Activated CD4-positive, alpha-beta T cell treated with anti-CD3 and anti-CD28 coated beads, Interleukin-2, amount 10 ng/mL, durations not matched to agents 24 days and 14 days (primary cell): ENCODE results near the gene ID2. TPM values are rescaled to one million over a fixed set of nuclear protein-coding genes. Genes with fewer than 3 reads are reported as not detected.
A peak's percentile ranks its signal among the peaks of the same experiment; 100 is the strongest.

Source experiments
- DNase-seq: peaks from one replicate; pipeline ENCODE4 v3.0.0; 2022
- H3K27ac Mint-ChIP-seq: one replicate; pipeline ENCODE4 v1.8.0; 2022; ENCODE audit warnings: mild to moderate bottlenecking, mixed read lengths
- H3K27me3 Mint-ChIP-seq: one replicate; pipeline ENCODE4 v1.8.0; 2022; ENCODE audit warnings: mixed read lengths
- H3K36me3 Mint-ChIP-seq: one replicate; pipeline ENCODE4 v1.8.0; 2022; ENCODE audit warnings: low read depth, mild to moderate bottlenecking, mixed read lengths
- H3K4me1 Mint-ChIP-seq: one replicate; pipeline ENCODE4 v1.8.0; 2021; ENCODE audit warnings: mixed read lengths
- H3K4me3 Mint-ChIP-seq: one replicate; pipeline ENCODE4 v1.8.0; 2022; ENCODE audit warnings: mild to moderate bottlenecking, moderate library complexity, mixed read lengths
- H3K9me3 Mint-ChIP-seq: one replicate; pipeline ENCODE4 v1.8.0; 2021; ENCODE audit warnings: mixed read lengths
- intact Hi-C: fragments of 100-400 bp; cut with micrococcal nuclease; formaldehyde crosslinking; loops from one replicate; pipeline ENCODE4 v1.15.1; 2023
- total RNA-seq: library from RNA; stranded (reverse); gene quantifications from 2 replicates; pipeline ENCODE4 v1.2.3, GENCODE V29; 2022

The ID2 gene
- total RNA-seq, 1 donor from 2014 or later = 284 TPM

GRCh38 chr2:8669157-8669817 lies 12.6 kb upstream of the ID2 start:
- intact Hi-C loops = no loop called here
- peaks cover 13% of the 10 kb centered on the region for H3K9me3 Mint-ChIP-seq
- DNase-seq = no peak
- H3K27me3 Mint-ChIP-seq = peaks cover 23% of the 10 kb centered on the region
- no peak overlapping the region for H3K4me3 Mint-ChIP-seq
- peaks cover 2% of the 10 kb centered on the region for H3K36me3 Mint-ChIP-seq
- peaks cover 8% of the 10 kb centered on the region for H3K4me1 Mint-ChIP-seq
- H3K27ac Mint-ChIP-seq = no peak overlapping the region

GRCh38 chr2:8670580-8670979 lies 11.3 kb upstream of the ID2 start:
- Mint-ChIP-seq H3K4me3 (no peak overlapping the region), H3K27ac (no peak overlapping the region), H3K36me3 (peaks cover 6% of the 10 kb centered on the region), H3K9me3 (peaks cover 18% of the 10 kb centered on the region), H3K4me1 (peaks cover 2% of the 10 kb centered on the region), H3K27me3 (peaks cover 36% of the 10 kb centered on the region)
- no peak for DNase-seq
- intact Hi-C loops = no loop called here

GRCh38 chr2:8671176-8671575 lies 10.7 kb upstream of the ID2 start:
- intact Hi-C loops = no loop called here
- DNase-seq = no peak
- peaks cover 18% of the 10 kb centered on the region for H3K9me3 Mint-ChIP-seq
- peaks cover 42% of the 10 kb centered on the region for H3K27me3 Mint-ChIP-seq
- no peak overlapping the region for H3K4me3 Mint-ChIP-seq
- no peak overlapping the region for H3K27ac Mint-ChIP-seq
- peaks cover 2% of the 10 kb centered on the region for H3K4me1 Mint-ChIP-seq
- H3K36me3 Mint-ChIP-seq = peaks cover 6% of the 10 kb centered on the region

- Mint-ChIP-seq H3K4me1 (peaks cover 2% of the 10 kb centered on the region), H3K27ac (no peak overlapping the region), H3K9me3 (peaks cover 18% of the 10 kb centered on the region), H3K27me3 (peaks cover 46% of the 10 kb centered on the region), H3K36me3 (peaks cover 6% of the 10 kb centered on the region), H3K4me3 (no peak overlapping the region)
- intact Hi-C loops = no loop called here
- no peak for DNase-seq
These were observed 10.1 kb upstream of the ID2 start for GRCh38 chr2:8671802-8672201.

GRCh38 chr2:8672940-8673339 lies 8.9 kb upstream of the ID2 start:
- H3K4me1 Mint-ChIP-seq = peaks cover 11% of the 10 kb centered on the region
- intact Hi-C loops = no loop called here
- H3K4me3 Mint-ChIP-seq = no peak overlapping the region
- no peak overlapping the region for H3K27ac Mint-ChIP-seq
- DNase-seq = no peak
- peaks cover 18% of the 10 kb centered on the region for H3K9me3 Mint-ChIP-seq
- H3K27me3 Mint-ChIP-seq = peaks cover 57% of the 10 kb centered on the region
- H3K36me3 Mint-ChIP-seq = peaks cover 7% of the 10 kb centered on the region

GRCh38 chr2:8673381-8673780 lies 8.5 kb upstream of the ID2 start:
- Mint-ChIP-seq H3K9me3 (peaks cover 18% of the 10 kb centered on the region), H3K4me3 (no peak overlapping the region), H3K4me1 (peaks cover 15% of the 10 kb centered on the region), H3K27me3 (peaks cover 61% of the 10 kb centered on the region), H3K27ac (no peak overlapping the region), H3K36me3 (peaks cover 7% of the 10 kb centered on the region)
- intact Hi-C loops = no loop called here
- DNase-seq = no peak

- peaks cover 61% of the 10 kb centered on the region for H3K27me3 Mint-ChIP-seq
- H3K27ac Mint-ChIP-seq = no peak overlapping the region
- intact Hi-C loops = no loop called here
- peaks cover 18% of the 10 kb centered on the region for H3K9me3 Mint-ChIP-seq
- peaks cover 20% of the 10 kb centered on the region for H3K4me1 Mint-ChIP-seq
- H3K36me3 Mint-ChIP-seq = peaks cover 7% of the 10 kb centered on the region
- no peak overlapping the region for H3K4me3 Mint-ChIP-seq
- no peak for DNase-seq
These were observed 7.3 kb upstream of the ID2 start for GRCh38 chr2:8674420-8675009.

- H3K27me3 Mint-ChIP-seq = peaks cover 56% of the 10 kb centered on the region
- H3K4me3 Mint-ChIP-seq = no peak overlapping the region
- DNase-seq = no peak
- peaks cover 7% of the 10 kb centered on the region for H3K36me3 Mint-ChIP-seq
- peaks cover 26% of the 10 kb centered on the region for H3K4me1 Mint-ChIP-seq
- H3K27ac Mint-ChIP-seq = no peak overlapping the region
- intact Hi-C loops = no loop called here
- peaks cover 18% of the 10 kb centered on the region for H3K9me3 Mint-ChIP-seq
These were observed 6.3 kb upstream of the ID2 start for GRCh38 chr2:8675543-8675942.

- Mint-ChIP-seq H3K27me3 (peaks cover 51% of the 10 kb centered on the region), H3K9me3 (peaks cover 18% of the 10 kb centered on the region), H3K4me1 (peaks cover 30% of the 10 kb centered on the region), H3K36me3 (peaks cover 7% of the 10 kb centered on the region), H3K27ac (no peak overlapping the region), H3K4me3 (peak overlapping the region; percentile 64)
- DNase-seq = peak; percentile 67
- intact Hi-C loops = no loop called here
These were observed 5.5 kb upstream of the ID2 start for GRCh38 chr2:8676191-8676920.

GRCh38 chr2:8676921-8677645 lies 4.8 kb upstream of the ID2 start:
- peak overlapping the region; percentile 98 for H3K4me3 Mint-ChIP-seq
- H3K27me3 Mint-ChIP-seq = peaks cover 46% of the 10 kb centered on the region
- H3K9me3 Mint-ChIP-seq = peaks cover 18% of the 10 kb centered on the region
- H3K36me3 Mint-ChIP-seq = peaks cover 9% of the 10 kb centered on the region
- H3K27ac Mint-ChIP-seq = peak overlapping the region; percentile 66
- H3K4me1 Mint-ChIP-seq = peaks cover 29% of the 10 kb centered on the region
- DNase-seq = peak; percentile 55
- intact Hi-C loops = no loop called here

GRCh38 chr2:8677646-8678592 lies 3.9 kb upstream of the ID2 start:
- Mint-ChIP-seq H3K9me3 (peaks cover 17% of the 10 kb centered on the region), H3K27me3 (peaks cover 46% of the 10 kb centered on the region), H3K36me3 (peaks cover 17% of the 10 kb centered on the region), H3K27ac (peak overlapping the region; percentile 87), H3K4me3 (peak overlapping the region; percentile 98), H3K4me1 (peaks cover 29% of the 10 kb centered on the region)
- DNase-seq = peak; percentile 80
- intact Hi-C loops = no loop called here

GRCh38 chr2:8678731-8679566 lies 2.9 kb upstream of the ID2 start:
- H3K4me1 Mint-ChIP-seq = peaks cover 31% of the 10 kb centered on the region
- peak overlapping the region; percentile 98 for H3K4me3 Mint-ChIP-seq
- H3K27ac Mint-ChIP-seq = peak overlapping the region; percentile 87
- H3K27me3 Mint-ChIP-seq = peaks cover 41% of the 10 kb centered on the region
- peak; percentile 96 for DNase-seq
- intact Hi-C loops = no loop called here
- peaks cover 8% of the 10 kb centered on the region for H3K9me3 Mint-ChIP-seq
- peaks cover 27% of the 10 kb centered on the region for H3K36me3 Mint-ChIP-seq
